GM15510 (cell line): ENCODE data around the gene TNNC2.

Experiments
- POLR2A ChIP-seq: IDR thresholded peaks from 3 replicates; pipeline ENCODE4 v1.6.1; 2011; ENCODE audit warnings: borderline replicate concordance; ENCODE audit not compliant: insufficient read length; ENCODE audit errors: extremely low read depth

TNNC2 gene

GRCh38 chr20:45833030-45833882, 6.1 kb upstream of the TNNC2 start, which contains the start of gene SNX21:
TSS of gene SNX21 (plus strand) at chr20:45833799. CDS start at chr20:45833920, 121 bp downstream.
- no peak for TF ChIP-seq POLR2A

- TF ChIP-seq POLR2A, result no peak
These were observed 5.5 kb upstream of the TNNC2 start for GRCh38 chr20:45832619-45833018.

GRCh38 chr20:45828589-45828988, 1.5 kb upstream of the TNNC2 start:
- no peak for TF ChIP-seq POLR2A

GRCh38 chr20:45827712-45828111, 600 bp upstream of the TNNC2 start:
- TF ChIP-seq POLR2A, result no peak

- TF ChIP-seq POLR2A, result no peak
These were observed 612 bp downstream of the TNNC2 start for GRCh38 chr20:45826381-45827019.

GRCh38 chr20:45823949-45824835, 2.9 kb downstream of the TNNC2 start:
- TF ChIP-seq POLR2A, result no peak

- no peak for TF ChIP-seq POLR2A
These were observed 4.3 kb downstream of the TNNC2 start for GRCh38 chr20:45822857-45823256.

- no peak for TF ChIP-seq POLR2A
These were observed 5.2 kb downstream of the TNNC2 start for GRCh38 chr20:45821947-45822346.

GRCh38 chr20:45819466-45819865, 7.6 kb downstream of the TNNC2 start:
- no peak for TF ChIP-seq POLR2A

GRCh38 chr20:45818239-45818638, 8.9 kb downstream of the TNNC2 start:
- no peak for TF ChIP-seq POLR2A

- TF ChIP-seq POLR2A, result no peak
These were observed 9.5 kb downstream of the TNNC2 start for GRCh38 chr20:45817376-45818194.

GRCh38 chr20:45816951-45817350, 10.2 kb downstream of the TNNC2 start:
- TF ChIP-seq POLR2A, result no peak

- no peak for TF ChIP-seq POLR2A
These were observed 12.8 kb downstream of the TNNC2 start for GRCh38 chr20:45814314-45814713.

GRCh38 chr20:45813489-45813888, 13.6 kb downstream of the TNNC2 start:
- TF ChIP-seq POLR2A, result no peak
